Midbrain (tissue), 1 donor: ENCODE data around the gene LRRC7.
A peak's percentile ranks its signal among the peaks of the same experiment; 100 is the strongest.
"Not testable (repeated sequence)": the region's sequence is repeated elsewhere in the genome, so short reads cannot be mapped to it uniquely, and the experiment has no call there.

ENCODE experiments used
- DNase-seq: peaks from one replicate; lab custom pipeline; 2025; lab: John Stamatoyannopoulos, UW

LRRC7 gene

DNA sequence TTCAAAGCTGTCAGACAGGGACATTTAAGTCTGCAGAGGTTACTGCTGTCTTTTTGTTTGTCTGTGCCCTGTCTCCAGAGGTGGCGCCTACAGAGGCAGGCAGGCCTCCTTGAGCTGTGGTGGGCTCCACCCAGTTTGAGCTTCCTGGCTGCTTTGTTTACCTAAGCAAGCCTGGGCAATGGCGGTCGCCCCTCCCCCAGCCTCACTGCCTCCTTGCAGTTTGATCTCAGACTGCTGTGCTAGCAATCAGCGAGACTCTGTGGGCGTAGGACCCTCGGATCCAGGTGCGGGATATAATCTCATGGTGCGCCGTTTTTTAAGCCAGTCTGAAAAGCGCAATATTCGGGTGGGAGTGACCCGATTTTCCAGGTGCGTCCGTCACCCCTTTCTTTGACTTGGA lies 320.3 kb downstream of the LRRC7 start:
- not testable (repeated sequence) for DNase-seq

GRCh38 chr1:69888657-69889056 lies 320.9 kb downstream of the LRRC7 start:
- DNase-seq: no peak

DNA sequence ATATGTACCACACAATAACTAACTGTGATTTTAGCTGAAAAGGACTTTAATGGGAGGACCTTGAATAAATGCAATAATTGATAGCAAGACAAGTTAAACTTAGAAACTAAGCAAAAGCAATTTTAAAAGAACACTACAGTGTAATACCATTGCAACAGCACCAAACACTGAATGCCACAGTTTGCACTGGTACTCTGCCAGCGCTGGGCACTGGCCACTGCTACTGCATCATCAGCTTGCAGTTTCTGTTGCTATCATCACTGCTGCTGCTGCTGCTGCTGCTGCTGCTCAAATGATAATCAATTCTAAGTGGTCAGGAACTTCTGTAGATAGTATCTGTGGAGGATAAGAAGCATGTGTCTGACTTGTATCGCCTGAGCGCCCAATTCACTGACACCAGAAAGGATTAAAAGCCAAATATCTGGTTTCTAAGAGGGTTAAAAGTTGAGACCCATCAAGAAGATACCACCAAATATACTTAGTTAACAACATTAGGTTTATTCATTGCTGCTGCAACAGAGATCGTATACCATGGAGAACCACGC lies 330.8 kb downstream of the LRRC7 start:
- DNase-seq: peak; percentile 9

DNA sequence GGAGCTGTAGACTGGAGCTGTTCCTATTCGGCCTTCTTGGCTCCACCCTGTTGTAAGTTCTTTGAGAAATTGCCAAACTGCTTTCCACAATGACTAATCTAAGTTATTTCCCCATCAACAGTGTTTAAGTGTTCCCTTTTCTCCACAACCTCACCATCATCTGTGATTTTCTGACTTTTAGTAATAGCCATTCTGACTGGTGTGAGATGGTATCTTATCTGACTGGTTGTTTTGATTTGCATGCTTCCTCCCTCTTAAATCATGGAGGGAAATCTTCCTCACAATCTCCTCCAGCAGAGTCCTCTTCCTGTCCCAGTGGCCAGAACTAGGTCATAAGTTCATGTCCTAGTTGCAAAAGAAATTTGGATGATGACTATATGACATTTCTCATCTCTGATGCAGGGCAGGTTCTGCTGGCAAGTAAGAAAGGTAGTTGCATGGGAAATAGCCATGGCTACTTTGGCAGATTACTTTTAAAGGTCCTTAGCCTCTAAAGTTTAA lies 343.6 kb downstream of the LRRC7 start:
- DNase-seq: no peak

DNA sequence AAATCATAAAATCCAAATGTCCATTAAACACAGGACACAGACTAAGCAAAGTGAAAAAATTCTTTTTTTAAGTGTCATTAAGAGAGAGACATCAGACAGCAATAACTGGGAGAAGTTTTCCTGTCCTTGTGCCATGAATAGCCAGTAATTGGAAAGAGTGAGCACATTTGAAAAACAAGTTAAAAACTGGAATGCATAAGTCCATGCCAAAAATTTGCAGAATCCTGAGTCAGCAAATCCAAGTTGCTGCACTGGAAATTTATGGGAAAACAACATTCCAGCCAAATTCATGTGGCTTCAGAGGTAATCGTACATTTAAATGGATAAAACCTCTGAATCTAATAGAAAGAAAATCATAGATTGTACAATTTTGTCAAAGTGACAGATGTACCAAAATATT lies 346.3 kb downstream of the LRRC7 start:
- DNase-seq: no peak

DNA sequence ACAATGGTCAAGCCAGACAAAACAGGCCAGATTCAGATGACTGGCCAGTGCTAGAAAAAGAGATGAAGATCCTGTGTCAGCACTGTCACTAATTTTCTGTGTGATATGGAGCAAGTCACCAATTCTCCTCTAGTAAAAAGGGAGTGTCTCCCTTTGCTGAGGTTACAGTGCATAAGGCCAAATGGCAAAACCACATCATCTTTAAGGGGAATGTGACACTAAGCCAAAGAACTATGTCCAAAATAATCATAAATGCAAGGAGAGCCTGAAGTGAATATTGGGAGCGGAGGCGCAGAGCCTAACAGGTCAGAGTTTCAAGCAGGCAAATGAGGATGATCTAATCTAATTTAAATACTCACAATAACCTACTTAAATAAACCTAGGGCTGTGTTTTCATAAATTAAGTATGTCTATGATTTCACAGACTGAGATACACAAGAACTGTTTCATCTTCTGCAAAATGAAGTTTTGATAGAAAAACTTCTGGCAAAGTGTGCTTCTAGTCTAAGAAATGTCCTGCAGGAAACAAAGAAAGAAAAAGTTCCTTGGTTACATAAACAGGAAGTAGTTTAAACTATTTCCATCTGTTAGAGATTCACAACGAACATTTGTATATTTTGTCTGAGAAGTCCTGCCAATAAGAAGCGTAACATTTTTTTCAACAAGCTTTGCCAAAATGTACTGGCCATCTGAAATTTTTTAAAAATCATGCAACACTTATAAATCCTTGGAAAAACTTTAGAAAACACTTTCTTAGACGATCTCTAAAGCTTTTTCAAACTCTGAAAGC lies 347.4 kb downstream of the LRRC7 start:
- no peak for DNase-seq

DNA sequence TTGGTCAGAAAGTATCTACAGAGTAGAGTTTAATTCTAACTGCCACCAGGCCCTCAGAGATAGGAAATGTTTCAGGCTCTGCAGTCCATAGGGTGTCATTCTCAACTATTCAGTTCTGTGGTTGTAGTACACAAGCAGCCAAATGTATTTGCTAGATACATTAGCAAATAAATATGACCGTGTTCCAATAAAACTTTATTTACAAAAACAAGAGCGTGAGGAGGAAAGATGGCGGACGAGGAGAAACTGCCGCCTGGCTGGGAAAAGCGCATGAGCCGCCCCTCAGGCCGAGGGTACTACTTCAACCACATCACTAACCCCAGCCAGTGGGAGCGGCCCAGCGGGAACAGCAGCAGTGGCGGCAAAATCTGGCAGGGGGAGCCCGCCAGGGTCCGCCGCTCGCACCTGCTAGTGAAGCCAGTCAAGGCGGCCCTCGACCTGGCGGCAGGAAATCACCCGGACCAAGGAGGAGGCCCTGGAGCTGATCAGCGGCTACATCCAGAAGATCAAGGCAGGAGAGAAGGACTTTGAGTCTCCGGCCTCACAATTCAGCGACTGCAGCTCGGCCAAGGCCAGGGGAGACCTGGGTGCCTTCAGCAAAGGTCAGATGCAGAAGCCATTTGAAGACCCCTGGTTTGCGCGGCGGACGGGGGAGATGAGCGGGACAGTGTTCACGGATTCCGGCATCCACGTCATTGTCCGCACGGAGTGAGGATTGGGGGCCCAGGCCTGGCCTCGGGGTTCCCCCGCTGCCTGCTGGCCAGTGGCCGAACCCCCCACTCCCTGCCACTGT lies 351.6 kb downstream of the LRRC7 start:
- no peak for DNase-seq

- no peak for DNase-seq
Observed at GRCh38 chr1:69919922-69920273, 352.2 kb downstream of the LRRC7 start.

- no peak for DNase-seq
Observed at GRCh38 chr1:69920426-69920825, 352.7 kb downstream of the LRRC7 start.

- DNase-seq: no peak
Observed at GRCh38 chr1:69921486-69921885, 353.8 kb downstream of the LRRC7 start.

DNA sequence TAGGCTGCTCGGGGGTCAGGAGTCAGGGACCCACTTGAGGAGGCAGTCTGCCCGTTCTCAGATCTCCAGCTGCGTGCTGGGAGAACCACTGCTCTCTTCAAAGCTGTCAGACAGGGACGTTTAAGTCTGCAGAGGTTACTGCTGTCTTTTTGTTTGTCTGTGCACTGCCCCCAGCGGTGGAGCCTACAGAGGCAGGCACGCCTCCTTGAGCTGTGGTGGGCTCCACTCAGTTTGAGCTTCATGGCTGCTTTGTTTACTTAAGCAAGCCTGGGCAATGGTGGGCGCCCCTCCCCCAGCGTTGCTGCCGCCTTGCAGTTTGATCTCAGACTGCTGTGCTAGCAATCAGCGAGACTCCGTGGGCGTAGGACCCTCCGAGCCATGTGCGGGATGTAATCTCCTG lies 360.5 kb downstream of the LRRC7 start:
- DNase-seq: not testable (repeated sequence)

DNA sequence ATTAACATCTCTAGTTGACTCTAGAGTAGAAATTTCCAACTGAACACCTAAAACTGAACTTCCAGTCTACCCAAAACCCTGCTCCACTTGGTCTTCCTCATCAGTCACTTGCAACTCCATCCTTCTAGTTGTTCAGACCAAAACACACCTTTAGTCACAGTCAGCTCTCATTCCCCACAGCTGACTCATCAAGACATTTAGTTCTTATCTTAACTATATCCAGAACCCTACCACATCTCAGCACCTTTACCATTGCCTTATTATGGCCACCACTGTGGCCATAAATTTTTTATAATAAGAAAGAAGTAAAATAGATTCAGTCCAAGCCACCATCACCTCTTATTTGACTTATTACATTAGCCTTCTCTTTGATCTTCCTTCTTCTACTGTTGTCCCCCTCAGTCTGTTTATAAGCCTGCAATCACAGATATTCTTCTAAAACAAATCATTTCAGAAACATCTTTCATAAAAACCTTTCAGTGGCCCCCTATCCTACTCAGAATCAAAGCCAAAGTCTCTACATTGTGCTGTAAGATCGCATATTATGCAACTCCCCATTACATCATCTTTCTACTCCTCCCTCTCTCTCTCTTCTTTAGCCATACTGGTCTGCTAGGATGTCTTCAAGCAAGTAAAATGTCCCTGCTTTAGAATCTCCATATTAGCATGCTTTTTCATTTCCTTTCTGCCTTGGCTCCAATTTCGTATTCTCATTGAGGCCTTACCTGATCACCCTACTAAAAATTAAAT lies 361.8 kb downstream of the LRRC7 start:
- DNase-seq: no peak

DNA sequence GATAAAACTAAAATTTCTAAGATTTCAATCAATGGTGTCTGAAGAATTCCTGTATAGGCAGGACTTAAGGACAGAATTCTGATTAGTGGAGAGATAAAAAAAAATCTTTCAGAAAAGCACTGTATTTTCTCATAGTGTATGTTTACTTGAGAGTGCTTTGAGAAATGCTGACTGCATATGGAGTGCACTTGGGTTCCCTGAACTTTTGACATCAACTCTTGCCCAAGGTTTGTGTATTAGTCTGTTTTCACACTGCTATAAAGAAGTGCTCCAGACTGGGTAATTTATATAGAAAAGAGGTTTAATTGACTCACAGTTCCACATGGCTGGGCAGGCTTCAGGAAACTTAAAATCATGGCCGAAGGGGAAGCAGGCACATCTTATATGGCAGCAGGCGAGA lies 362.7 kb downstream of the LRRC7 start:
- no peak for DNase-seq

- no peak for DNase-seq
Observed at GRCh38 chr1:69932760-69933159, 365.0 kb downstream of the LRRC7 start.

GRCh38 chr1:69940231-69940630 lies 372.5 kb downstream of the LRRC7 start:
- no peak for DNase-seq

- DNase-seq: no peak
Observed at GRCh38 chr1:69940816-69941215, 373.1 kb downstream of the LRRC7 start.

DNA sequence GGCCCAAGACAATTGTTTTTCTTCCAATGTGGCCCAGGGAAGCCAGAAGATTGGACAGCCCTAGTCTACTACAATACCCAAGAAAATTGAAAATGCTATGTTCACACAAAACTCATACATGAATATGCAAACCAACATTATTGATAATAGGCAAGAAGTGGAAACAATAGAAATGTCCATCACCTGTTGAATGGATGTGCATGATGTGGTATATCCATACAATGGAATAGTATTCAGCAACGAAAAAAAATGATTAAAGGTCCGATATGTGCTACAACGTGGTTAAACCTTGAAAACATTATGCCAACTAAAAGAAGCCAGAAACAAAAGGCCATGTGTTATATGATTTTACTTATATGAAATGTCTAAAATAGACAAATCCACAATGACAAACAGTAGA lies 375.3 kb downstream of the LRRC7 start:
- DNase-seq: no peak

GRCh38 chr1:69946935-69947334 lies 379.2 kb downstream of the LRRC7 start:
- no peak for DNase-seq

DNA sequence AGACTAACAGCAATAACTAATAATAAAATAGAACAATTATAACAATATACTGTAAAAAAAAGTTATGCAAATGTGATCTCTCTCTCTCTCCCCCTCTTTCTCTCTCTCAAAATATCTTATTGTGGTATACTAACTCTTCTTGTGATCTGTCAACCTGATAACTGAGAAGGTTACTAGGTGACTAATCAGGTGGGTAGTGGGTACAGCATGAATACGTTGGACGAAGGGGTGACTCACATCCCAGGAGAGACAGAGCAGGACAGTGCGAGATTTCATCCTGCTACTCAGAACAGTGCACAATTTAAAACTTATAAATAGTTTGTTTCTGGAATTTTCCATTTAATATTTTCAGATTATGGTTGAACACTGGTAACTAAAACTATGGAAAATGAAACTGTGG lies 380.1 kb downstream of the LRRC7 start:
- DNase-seq: no peak

GRCh38 chr1:69952676-69953075 lies 385.0 kb downstream of the LRRC7 start:
- no peak for DNase-seq

- not testable (repeated sequence) for DNase-seq
Observed at GRCh38 chr1:69962452-69962851, 394.7 kb downstream of the LRRC7 start.

DNA sequence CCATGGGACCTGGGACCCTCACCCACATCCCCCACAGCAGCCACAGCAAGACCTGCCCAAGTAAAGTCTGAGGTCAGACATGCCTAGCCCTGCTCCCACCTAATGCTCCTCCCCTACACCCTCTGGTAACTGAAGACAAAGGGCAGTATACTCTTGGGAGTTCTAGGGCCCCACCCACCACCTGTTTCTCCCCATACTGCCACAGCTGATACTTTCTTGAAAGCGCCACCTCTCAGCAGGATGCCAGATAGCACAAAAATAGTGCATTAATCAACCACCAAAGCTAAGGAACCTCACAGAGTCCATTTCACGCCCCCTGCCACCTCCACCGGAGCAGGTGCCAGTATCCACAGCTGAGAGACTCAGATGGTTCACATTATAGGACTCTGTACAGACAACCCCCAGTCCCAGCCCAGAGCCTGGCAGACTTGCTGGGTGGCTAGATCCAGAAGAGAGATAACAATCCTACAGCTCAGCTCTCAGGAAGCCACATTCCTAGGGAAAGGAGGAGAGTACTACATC lies 399.6 kb downstream of the LRRC7 start:
- no peak for DNase-seq
